RWPE2 (cell line): ENCODE results near the gene TLE4.

Experiments
- ATAC-seq: fragments of 200-7000 bp; cut with Tn5 transposase; 3 replicates; pipeline ENCODE4 v1.9.1; 2021; ENCODE audit warnings: low read depth
- DNase-seq: peaks from one replicate; pipeline ENCODE4 v3.0.0-alpha.2; 2020; ENCODE audit warnings: low spot score
- H3K27ac ChIP-seq: fragments of 450-650 bp; 2 replicates; pipeline ENCODE4 v1.5.1; 2017; ENCODE audit warnings: mild to moderate bottlenecking; ENCODE audit not compliant: poor library complexity, severe bottlenecking
- H3K27me3 ChIP-seq: fragments of 250-450 bp; sonication (Bioruptor Pico); 2 replicates; pipeline ENCODE4 v1.5.1; 2021; ENCODE audit warnings: mild to moderate bottlenecking, moderate library complexity; ENCODE audit not compliant: insufficient read depth, poor library complexity, severe bottlenecking
- H3K36me3 ChIP-seq: fragments of 250-450 bp; sonication (Bioruptor Pico); 2 replicates; pipeline ENCODE4 v1.5.1; 2020; ENCODE audit warnings: low read depth, mild to moderate bottlenecking, moderate library complexity
- H3K4me1 ChIP-seq: fragments of 250-450 bp; sonication (Bioruptor Pico); 2 replicates; pipeline ENCODE4 v1.5.1; 2021; ENCODE audit warnings: mild to moderate bottlenecking, moderate library complexity; ENCODE audit not compliant: insufficient read depth, poor library complexity, severe bottlenecking
- H3K4me3 ChIP-seq: fragments of 250-450 bp; sonication (Bioruptor Pico); 2 replicates; pipeline ENCODE4 v1.5.1; 2021; ENCODE audit warnings: mild to moderate bottlenecking, moderate library complexity; ENCODE audit not compliant: severe bottlenecking
- H3K9me3 ChIP-seq: fragments of 250-450 bp; sonication (Bioruptor Pico); 2 replicates; pipeline ENCODE4 v1.5.1; 2021; ENCODE audit warnings: mild to moderate bottlenecking, moderate library complexity; ENCODE audit not compliant: severe bottlenecking
- TF ChIP-seq, protein P1 (sequence below): fragments of 450-650 bp; IDR thresholded peaks from one replicate; pipeline ENCODE4 v1.5.1; 2017; ENCODE audit warnings: mild to moderate bottlenecking, moderate library complexity; ENCODE audit not compliant: poor library complexity, severe bottlenecking

The TLE4 gene

GRCh38 chr9:79632060-79632459, 60.3 kb downstream of the TLE4 start:
- no peaks in the 10 kb centered on the region for H3K4me1 ChIP-seq
- H3K4me3 ChIP-seq, result no peak overlapping the region
- ATAC-seq (no peak), DNase-seq (no peak)
- no peaks in the 10 kb centered on the region for H3K9me3 ChIP-seq
- H3K27ac ChIP-seq, result no peak overlapping the region
- TF ChIP-seq, protein P1, sequence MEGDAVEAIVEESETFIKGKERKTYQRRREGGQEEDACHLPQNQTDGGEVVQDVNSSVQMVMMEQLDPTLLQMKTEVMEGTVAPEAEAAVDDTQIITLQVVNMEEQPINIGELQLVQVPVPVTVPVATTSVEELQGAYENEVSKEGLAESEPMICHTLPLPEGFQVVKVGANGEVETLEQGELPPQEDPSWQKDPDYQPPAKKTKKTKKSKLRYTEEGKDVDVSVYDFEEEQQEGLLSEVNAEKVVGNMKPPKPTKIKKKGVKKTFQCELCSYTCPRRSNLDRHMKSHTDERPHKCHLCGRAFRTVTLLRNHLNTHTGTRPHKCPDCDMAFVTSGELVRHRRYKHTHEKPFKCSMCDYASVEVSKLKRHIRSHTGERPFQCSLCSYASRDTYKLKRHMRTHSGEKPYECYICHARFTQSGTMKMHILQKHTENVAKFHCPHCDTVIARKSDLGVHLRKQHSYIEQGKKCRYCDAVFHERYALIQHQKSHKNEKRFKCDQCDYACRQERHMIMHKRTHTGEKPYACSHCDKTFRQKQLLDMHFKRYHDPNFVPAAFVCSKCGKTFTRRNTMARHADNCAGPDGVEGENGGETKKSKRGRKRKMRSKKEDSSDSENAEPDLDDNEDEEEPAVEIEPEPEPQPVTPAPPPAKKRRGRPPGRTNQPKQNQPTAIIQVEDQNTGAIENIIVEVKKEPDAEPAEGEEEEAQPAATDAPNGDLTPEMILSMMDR, result no peak
- H3K27me3 ChIP-seq, result no peaks in the 10 kb centered on the region
- no peaks in the 10 kb centered on the region for H3K36me3 ChIP-seq

DNA sequence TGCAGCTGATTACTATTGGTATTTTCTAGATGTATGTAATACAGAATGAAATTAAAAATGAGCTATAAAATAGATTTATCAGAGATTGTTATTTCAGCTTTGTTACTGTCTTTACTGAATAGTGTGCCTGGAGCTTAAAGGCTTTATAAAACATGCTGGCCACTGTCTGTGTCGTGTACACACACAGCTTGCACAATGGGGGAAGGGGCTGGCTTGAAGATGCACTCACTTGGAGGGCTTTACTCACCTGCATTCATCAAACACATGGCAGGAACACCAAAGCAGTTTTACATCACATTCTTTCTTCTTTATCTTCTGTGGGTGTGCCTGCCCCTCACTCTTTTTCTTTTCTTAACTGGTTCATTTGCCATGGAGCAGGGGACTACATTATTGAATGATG, 60.9 kb downstream of the TLE4 start:
- ATAC-seq (no peak), DNase-seq (no peak)
- Histone ChIP-seq H3K27me3 (no peaks in the 10 kb centered on the region), H3K27ac (no peak overlapping the region), H3K36me3 (no peaks in the 10 kb centered on the region), H3K4me1 (no peaks in the 10 kb centered on the region), H3K9me3 (no peaks in the 10 kb centered on the region), H3K4me3 (no peak overlapping the region)
- TF ChIP-seq, protein P1, result no peak

DNA sequence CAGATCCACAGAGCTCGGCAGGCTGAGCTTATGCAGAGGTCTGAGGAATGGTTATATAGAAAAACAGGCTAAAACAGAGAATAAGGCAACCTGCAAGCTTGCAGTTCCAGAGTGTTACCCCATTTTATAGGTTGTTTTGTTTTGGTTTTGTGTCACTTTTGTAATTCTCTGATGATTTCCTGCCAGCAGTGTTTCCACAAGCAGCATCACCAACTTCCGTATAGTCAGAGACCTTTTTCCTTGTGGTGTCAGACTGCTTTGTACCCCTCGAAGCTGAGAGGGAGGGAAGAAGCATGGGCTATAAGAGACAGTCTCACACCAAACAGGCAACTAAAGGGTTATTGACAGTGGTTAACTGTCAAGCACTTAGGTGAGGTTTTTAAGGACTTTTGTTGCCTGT, 61.8 kb downstream of the TLE4 start:
- H3K9me3 ChIP-seq, result no peaks in the 10 kb centered on the region
- H3K36me3 ChIP-seq, result no peaks in the 10 kb centered on the region
- H3K4me3 ChIP-seq, result no peak overlapping the region
- no peaks in the 10 kb centered on the region for H3K27me3 ChIP-seq
- DNase-seq (no peak), ATAC-seq (no peak)
- TF ChIP-seq, protein P1, result no peak
- H3K4me1 ChIP-seq, result no peaks in the 10 kb centered on the region
- no peak overlapping the region for H3K27ac ChIP-seq

DNA sequence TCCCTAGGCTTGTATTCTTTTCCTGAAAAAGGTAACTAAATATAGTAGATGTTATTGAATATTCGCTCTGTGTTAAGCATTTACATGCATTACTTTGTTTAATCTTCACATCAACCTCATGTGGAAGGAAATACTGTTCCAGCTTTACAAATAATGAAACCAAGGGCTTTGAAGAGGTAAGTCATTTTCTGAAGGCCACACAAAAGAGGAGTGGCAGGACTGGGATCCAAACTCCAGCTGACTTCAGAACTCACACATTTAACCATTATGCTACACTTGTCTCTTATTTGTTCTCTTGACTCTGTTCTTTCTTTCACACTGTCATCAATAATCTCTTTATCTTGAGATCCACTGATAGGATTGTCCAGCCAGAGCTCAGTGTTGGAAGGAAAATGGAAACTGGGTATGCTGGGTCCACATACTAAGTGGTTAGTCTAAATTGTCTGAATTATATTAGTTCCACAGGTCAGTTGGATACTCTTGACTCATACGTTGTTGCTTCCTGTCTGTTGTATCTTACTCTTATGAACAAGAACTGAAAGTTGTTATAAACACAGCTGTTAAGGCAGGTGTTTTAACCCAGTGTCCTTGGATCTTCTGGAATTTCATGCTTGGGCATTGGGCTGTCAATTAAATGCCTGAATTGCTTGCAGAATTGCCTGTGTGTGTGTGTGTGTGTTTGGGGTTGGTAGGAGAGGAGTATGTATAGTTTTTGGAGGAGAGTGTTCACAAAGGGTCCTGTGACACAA, 65.6 kb downstream of the TLE4 start:
- Histone ChIP-seq H3K4me3 (no peak overlapping the region), H3K4me1 (peaks cover 9% of the 10 kb centered on the region), H3K27ac (no peak overlapping the region), H3K9me3 (no peaks in the 10 kb centered on the region), H3K36me3 (no peaks in the 10 kb centered on the region), H3K27me3 (no peaks in the 10 kb centered on the region)
- TF ChIP-seq, protein P1, result no peak
- DNase-seq (no peak), ATAC-seq (no peak)

- Histone ChIP-seq H3K9me3 (no peaks in the 10 kb centered on the region), H3K36me3 (no peaks in the 10 kb centered on the region), H3K27me3 (no peaks in the 10 kb centered on the region), H3K4me1 (peaks cover 9% of the 10 kb centered on the region), H3K27ac (no peak overlapping the region), H3K4me3 (no peak overlapping the region)
- DNase-seq (no peak), ATAC-seq (no peak)
- TF ChIP-seq, protein P1, result no peak
These were observed 67.0 kb downstream of the TLE4 start for GRCh38 chr9:79638806-79639205.
